HG03469 (cell line): ENCODE data around the gene SLC23A3.
"Not testable (repeated sequence)": the region's sequence is repeated elsewhere in the genome, so short reads cannot be mapped to it uniquely, and the experiment has no call there.

Experiments used
- ATAC-seq: cut with Tn5 transposase; IDR thresholded peaks from one replicate; pipeline ENCODE4 v1.9.1; 2021; ENCODE audit warnings: mild to moderate bottlenecking, moderate library complexity, moderate number of reproducible peaks; ENCODE audit not compliant: unreplicated experiment

Gene SLC23A3

DNA sequence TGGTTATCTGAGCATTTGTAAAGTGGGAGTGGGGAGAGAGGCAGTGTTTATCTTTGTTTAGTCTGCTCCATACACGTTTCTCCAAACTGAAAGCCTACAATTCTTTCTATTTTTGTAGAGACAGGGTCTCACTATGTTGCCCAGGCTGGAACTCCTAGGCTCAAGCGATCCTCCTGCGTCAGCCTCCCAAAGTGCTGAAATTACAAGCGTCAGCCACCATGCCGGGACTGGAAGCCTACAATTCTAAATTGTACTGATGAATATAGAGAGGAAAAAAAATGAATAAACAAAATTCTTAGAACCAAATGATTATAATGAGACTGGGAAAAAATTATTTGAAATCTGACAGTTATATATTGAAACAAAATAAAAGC, 35.3 kb upstream of the SLC23A3 start:
- ATAC-seq = no peak

- no peak for ATAC-seq
These were observed 34.8 kb upstream of the SLC23A3 start for GRCh38 chr2:219204425-219205164.

- not testable (repeated sequence) for ATAC-seq
These were observed 31.5 kb upstream of the SLC23A3 start for GRCh38 chr2:219201331-219201730.

GRCh38 chr2:219200502-219201326, 30.9 kb upstream of the SLC23A3 start:
- not testable (repeated sequence) for ATAC-seq

DNA sequence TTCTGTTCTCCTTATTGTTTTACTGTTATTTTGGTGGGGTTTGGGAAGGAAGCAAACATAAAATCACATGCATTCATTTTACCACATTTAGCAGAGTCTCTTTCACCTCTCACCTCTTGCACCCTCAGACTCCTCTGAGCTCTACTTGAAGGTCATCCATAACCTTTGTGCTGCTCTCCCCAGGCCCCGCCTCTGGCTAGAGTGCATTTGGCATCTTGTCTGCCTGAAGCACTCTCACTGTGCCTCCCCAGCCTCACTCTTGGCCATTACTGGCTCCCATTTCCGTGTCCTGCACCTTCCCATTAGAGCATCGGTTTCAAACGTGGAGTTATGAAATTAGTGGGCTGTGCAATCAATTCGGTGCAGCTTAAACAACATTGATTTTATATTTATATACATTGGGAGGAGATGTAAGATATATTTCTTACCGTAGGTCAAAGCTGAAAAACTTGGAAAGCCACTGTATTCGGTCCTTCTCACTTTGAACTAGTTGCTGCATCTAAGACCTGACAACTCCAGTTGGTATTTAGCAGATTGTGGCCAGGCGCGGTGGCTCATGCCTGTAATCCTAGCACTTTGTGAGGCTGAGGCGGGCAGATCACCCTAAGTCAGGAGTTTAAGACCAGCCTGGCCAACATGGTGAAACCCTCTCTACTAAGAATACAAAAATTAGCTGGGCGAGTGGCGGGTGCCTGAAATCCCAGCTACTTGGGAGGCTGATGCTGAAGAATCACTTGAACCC, 29.8 kb upstream of the SLC23A3 start:
- ATAC-seq = no peak

GRCh38 chr2:219198974-219199373, 29.1 kb upstream of the SLC23A3 start:
- no peak for ATAC-seq

DNA sequence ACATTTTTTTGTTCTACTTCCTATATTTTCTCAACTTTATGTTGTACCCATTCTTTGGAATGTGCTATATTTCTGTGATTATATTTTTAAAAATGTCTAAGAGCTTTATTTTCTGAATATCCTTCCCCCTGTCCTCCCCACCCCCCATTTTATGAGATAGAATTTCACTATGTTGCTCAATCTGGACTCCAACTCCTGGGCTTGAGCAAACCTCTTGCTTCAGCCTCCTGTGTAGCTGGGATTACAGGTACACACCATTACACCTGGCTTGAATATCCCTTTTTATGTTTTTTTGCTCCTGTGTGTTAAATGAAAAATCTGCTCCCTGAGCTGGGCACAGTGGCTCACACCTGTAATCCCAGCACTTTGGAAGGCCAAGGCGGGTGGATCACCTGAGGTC, 27.6 kb upstream of the SLC23A3 start:
- ATAC-seq = no peak

DNA sequence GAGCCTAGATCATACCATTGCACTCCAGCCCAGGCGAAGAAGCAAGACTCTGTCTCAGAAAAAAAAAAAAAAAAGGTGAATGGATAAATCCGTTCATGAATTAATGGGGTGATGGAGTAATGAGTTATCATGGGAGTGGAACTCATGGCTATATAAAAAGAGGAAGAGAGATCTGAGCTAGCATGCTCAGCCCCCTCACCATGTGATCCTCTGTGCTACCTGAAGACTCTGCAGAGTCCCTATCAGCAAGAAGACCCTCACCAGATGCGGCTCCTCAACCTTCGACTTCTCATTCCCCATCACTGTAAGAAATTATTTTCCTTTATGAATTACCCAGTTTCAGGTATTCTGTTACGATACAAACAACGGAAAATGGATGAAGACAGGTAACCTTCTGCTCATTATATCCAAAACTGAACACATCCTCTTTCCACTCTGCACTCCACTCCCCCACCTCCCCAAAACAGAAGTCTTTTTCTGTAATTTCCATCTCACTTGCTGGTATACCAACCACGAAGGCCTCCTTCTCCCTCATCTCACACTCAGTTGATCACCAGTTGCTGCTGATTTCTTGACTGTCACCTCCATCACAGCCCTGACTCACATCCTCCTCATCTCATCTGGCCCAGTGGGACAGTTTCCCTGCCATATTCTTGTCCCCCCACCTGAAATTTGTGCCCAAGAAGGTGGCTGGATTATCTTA, 17.1 kb upstream of the SLC23A3 start:
- ATAC-seq = no peak

DNA sequence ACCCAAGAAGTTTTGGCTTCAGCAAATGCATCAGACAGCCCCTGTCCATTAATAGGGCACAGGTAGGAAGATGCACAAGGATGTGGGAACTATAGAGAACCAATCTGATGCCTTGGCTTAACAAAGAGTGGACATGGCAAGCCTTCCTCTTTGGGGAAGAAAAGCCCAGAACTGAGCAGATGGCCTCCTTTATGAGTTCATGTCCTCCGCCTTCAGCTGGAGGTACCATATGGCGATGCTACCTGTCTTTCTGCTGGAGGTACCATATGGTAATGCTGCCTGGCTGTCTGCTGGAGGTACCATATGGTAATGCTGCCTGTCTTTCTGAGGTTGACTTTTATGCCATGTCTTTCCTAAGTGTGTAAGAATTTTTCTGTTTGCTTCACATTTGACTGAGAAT, 14.3 kb upstream of the SLC23A3 start:
- ATAC-seq = no peak

DNA sequence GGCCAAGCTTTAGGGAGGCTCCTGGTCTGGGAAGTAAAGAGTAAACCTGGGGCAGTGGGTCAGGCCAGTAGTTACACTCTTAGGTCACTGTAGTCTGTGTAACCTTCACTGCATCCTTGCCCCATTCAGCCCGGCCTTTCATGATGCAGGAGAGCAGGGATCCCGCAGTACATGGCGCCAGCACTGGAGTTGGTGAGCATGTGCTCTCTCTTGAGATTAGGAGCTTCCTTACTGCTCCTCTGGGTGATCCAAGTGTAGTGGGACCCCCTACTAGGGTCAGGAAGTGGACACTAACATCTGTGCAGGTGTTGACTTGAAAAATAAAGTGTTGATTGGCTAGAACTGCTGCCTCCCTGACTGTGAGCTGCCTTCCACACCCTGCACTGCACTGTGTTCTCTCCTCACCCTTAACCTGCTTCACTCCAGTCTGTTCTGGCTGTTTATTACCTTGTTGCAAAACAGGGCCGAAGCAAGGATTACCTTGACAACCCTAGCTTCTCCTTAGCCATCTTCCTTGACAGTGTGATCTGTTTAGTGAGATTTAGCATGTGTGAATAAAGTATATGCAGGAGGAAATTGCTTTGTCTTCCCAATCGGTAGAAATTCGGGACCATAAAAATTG, 13.4 kb upstream of the SLC23A3 start:
- ATAC-seq = no peak

- no peak for ATAC-seq
These were observed 12.7 kb upstream of the SLC23A3 start for GRCh38 chr2:219182331-219183150.

DNA sequence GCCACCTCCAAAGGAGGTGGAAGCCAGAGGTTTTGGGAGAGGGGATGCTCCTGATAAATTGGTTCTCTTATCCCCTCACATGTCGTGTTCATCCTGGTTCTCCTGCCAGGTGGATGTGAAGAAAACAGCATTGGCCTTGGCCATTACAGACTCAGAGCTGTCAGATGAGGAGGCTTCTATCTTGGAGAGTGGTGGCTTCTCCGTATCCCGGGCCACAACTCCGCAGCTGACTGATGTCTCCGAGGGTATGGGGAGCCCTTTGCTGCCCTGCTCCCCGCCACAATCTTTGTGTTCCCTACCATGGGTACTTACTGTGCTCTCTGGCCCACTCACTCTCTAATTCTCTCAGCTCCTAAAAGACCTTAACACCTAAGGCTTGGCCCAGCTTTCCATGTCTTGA, 11.7 kb upstream of the SLC23A3 start:
- no peak for ATAC-seq

DNA sequence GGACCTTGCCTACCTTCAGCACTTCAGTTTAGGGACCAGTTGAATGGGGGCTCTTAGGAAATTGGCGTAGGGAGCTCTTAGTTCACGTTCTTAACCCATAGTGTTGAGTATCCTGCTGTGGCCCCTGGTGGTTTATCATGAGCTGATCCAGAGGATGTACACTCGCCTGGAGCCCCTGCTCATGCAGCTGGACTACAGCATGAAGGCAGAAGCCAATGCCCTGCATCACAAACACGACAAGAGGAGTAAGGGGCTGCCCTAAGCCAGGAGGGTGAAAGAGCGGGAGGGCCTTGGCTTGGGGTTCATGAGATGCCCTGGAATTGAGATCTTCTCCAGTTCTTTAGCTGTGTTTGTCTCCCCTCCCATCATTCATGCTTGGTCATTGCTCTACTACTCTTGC, 11.1 kb upstream of the SLC23A3 start:
- ATAC-seq = no peak

DNA sequence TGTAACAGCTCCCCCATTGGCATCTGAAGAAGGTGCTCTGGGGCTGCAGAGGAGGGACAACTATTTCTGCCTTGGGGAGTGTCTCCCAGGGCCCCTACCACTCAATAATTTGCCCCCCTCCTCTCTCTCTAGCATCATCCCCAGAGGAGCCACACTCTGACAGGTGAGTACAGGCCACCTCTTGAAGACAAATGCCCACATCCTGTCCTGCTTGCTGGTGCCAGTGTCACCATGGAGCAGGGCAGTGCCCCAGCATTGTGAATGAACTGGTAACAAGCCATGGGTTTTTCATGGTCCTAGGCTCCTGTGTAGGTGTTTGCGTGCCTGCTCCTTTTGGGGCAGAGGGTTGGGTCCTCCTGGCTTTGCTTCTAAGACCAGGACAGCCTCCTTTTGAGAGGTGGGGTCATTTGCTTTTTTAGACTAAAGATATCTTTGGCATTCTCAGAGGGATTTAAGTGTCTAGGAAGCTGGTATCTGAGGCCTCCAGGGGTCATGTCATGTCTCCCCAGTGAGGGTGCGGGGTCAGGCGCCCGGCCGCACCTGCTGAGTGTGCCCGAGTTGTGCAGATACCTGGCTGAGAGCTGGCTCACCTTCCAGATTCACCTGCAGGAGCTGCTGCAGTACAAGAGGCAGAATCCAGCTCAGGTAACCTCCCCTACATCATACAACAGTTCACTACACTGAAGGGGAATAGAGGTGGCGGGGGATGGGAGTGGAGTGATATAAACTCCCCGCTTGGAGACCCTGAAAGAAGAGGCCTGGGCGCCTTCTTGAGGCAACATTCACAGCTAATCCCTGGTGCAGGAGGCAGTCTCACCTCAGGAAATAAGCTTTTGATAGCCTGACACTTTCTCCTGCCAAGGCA, 10.0 kb upstream of the SLC23A3 start:
- ATAC-seq = no peak

- no peak for ATAC-seq
These were observed 8.7 kb upstream of the SLC23A3 start for GRCh38 chr2:219178377-219179175.

GRCh38 chr2:219177552-219178376, 7.9 kb upstream of the SLC23A3 start, which contains the start of gene RETREG2:
TSS of gene RETREG2 (plus strand) at chr2:219178275. CDS start at chr2:219178353, 78 bp downstream.
- ATAC-seq = no peak
